H1 (cell line): ENCODE measurements around the gene RND2. TPM values are rescaled to one million over a fixed set of nuclear protein-coding genes. Genes with fewer than 3 reads are reported as not detected.

Source experiments
- CTCF ChIA-PET: fragments of 300-600 bp; sonication (Branson Sonifier 250); formaldehyde crosslinking; loops from one replicate; lab custom pipeline; 2021; ENCODE audit not compliant: partially characterized antibody; lab: Charles Lee
- POLR2A ChIA-PET: fragments of 300-600 bp; sonication (Branson Sonifier 250); formaldehyde crosslinking; loops from one replicate; lab custom pipeline; 2021; ENCODE audit warnings: inconsistent platforms; ENCODE audit not compliant: partially characterized antibody; lab: Charles Lee
- DNase-seq, 2 experiments: peaks; one replicate each; pipeline versions ENCODE4 v3.0.0 to v3.0.0-alpha.2; 2010 to 2022; ENCODE audit warnings: low spot score in 2 of 2, low read depth in 1 of 2, mixed read lengths in 1 of 2
- FAIRE-seq: peaks from 2 replicates; lab custom pipeline; 2011; peaks lifted over from hg19 to GRCh38; lab: Jason Lieb, UNC
- H2AFZ ChIP-seq: 2 replicates; pipeline ENCODE4 v1.8.1; 2012; ENCODE audit warnings: low read length, inconsistent platforms
- H2AK5ac ChIP-seq: 2 replicates; pipeline ENCODE4 v1.6.1; 2013; ENCODE audit warnings: low read depth, low read length
- H2BK120ac ChIP-seq: replicated peaks from 2 replicates; pipeline ENCODE3; 2013; ENCODE audit warnings: low read depth, low read length, inconsistent platforms
- H2BK12ac ChIP-seq: 2 replicates; pipeline ENCODE4 v1.6.1; 2013; ENCODE audit warnings: low read depth, low read length
- H2BK15ac ChIP-seq: 2 replicates; pipeline ENCODE4 v1.6.1; 2013; ENCODE audit warnings: low read length
- H2BK20ac ChIP-seq: 2 replicates; pipeline ENCODE4 v1.6.1; 2013; ENCODE audit warnings: low read length
- H2BK5ac ChIP-seq: 2 replicates; pipeline ENCODE4 v1.6.1; 2013; ENCODE audit warnings: low read depth, low read length
- H3K14ac ChIP-seq: 2 replicates; pipeline ENCODE4 v1.6.1; 2013; ENCODE audit warnings: inconsistent platforms; ENCODE audit not compliant: insufficient read length
- H3K18ac ChIP-seq: 2 replicates; pipeline ENCODE4 v1.6.1; 2013; ENCODE audit warnings: low read length; ENCODE audit errors: extremely low read depth
- H3K23ac ChIP-seq: 2 replicates; pipeline ENCODE4 v1.6.1; 2013; ENCODE audit warnings: inconsistent platforms; ENCODE audit not compliant: insufficient read length
- H3K23me2 ChIP-seq: 2 replicates; pipeline ENCODE4 v1.6.1; 2013; ENCODE audit warnings: low read depth, low read length
- H3K27ac ChIP-seq: 2 replicates; pipeline ENCODE4 v1.6.1; 2011; ENCODE audit warnings: low read depth, low read length, inconsistent platforms
- H3K27me3 ChIP-seq, 4 experiments: replicated peaks in 1 of 4; 1 replicate in 1 of 4; 2 replicates in 3 of 4; pipeline versions ENCODE4 v1.6.1 to v1.8.1; 2011 to 2013; ENCODE audit warnings: low read length in 3 of 4, mild to moderate bottlenecking in 3 of 4, inconsistent platforms in 2 of 4, mixed read lengths in 2 of 4, moderate library complexity in 1 of 4; ENCODE audit not compliant: control insufficient read depth in 3 of 4, insufficient read depth in 3 of 4; ENCODE audit errors: extremely low read depth in 1 of 4
- H3K36me3 ChIP-seq, 4 experiments: 2 replicates each; pipeline versions ENCODE4 v1.6.1 to v1.8.1; 2011 to 2013; ENCODE audit warnings: mild to moderate bottlenecking in 4 of 4, low read length in 3 of 4, moderate library complexity in 2 of 4, control low read depth in 1 of 4, inconsistent platforms in 1 of 4; ENCODE audit not compliant: insufficient read depth in 4 of 4, control insufficient read depth in 2 of 4
- H3K4ac ChIP-seq: replicated peaks from 2 replicates; pipeline ENCODE3; 2013; ENCODE audit warnings: low read length, low read depth, mixed read lengths, inconsistent platforms; ENCODE audit not compliant: insufficient read length
- H3K4me1 ChIP-seq, 4 experiments: replicated peaks in 1 of 4; 1 replicate in 1 of 4; 2 replicates in 3 of 4; pipeline versions ENCODE4 v1.6.1 to v1.8.1; 2011 to 2013; ENCODE audit warnings: low read length in 3 of 4, inconsistent platforms in 2 of 4, mixed read lengths in 1 of 4; ENCODE audit not compliant: insufficient read depth in 4 of 4, control insufficient read depth in 3 of 4
- H3K4me2 ChIP-seq, 2 experiments: 2 replicates each; pipeline versions ENCODE4 v1.6.1 to v1.8.1; 2011 to 2013; ENCODE audit warnings: low read depth in 2 of 2, low read length in 2 of 2, control low read depth in 1 of 2, inconsistent platforms in 1 of 2, mild to moderate bottlenecking in 1 of 2; ENCODE audit not compliant: insufficient read depth in 1 of 2
- H3K4me3 ChIP-seq, 4 experiments: fragments of 200-600, 300-600 bp in 1 of 4; sonication (generic), shearing (Covaris generic), sonication (Bioruptor Twin) in 1 of 4; 2 replicates each; pipeline versions ENCODE4 v1.5.1 to v1.8.1; 2011 to 2016; ENCODE audit warnings: low read length in 4 of 4, low read depth in 3 of 4, control low read depth in 2 of 4, inconsistent platforms in 2 of 4, mild to moderate bottlenecking in 2 of 4, mixed read lengths in 1 of 4, moderate library complexity in 1 of 4; ENCODE audit not compliant: insufficient read depth in 2 of 4; ENCODE audit errors: extremely low read depth in 1 of 4
- H3K56ac ChIP-seq: replicated peaks from 2 replicates; pipeline ENCODE3; 2013; ENCODE audit warnings: low read depth, mild to moderate bottlenecking, mixed read lengths, low read length, inconsistent platforms; ENCODE audit not compliant: insufficient read length
- H3K79me1 ChIP-seq: 2 replicates; pipeline ENCODE4 v1.6.1; 2013; ENCODE audit warnings: low read depth, low read length, control low read depth
- H3K79me2 ChIP-seq, 2 experiments: 2 replicates each; pipeline versions ENCODE4 v1.6.1 to v1.8.1; 2012 to 2013; ENCODE audit warnings: low read length in 2 of 2, mild to moderate bottlenecking in 2 of 2, inconsistent platforms in 1 of 2; ENCODE audit not compliant: insufficient read depth in 2 of 2, control insufficient read depth in 1 of 2
- H3K9ac ChIP-seq, 4 experiments: replicated peaks in 1 of 4; 1 replicate in 1 of 4; 2 replicates in 3 of 4; pipeline versions ENCODE4 v1.6.1 to v1.8.1; 2011 to 2013; ENCODE audit warnings: low read depth in 3 of 4, low read length in 3 of 4, control low read depth in 2 of 4, mild to moderate bottlenecking in 2 of 4, moderate library complexity in 2 of 4, inconsistent platforms in 1 of 4; ENCODE audit errors: extremely low read depth in 1 of 4
- H3K9me3 ChIP-seq, 2 experiments: 2 replicates each; pipeline versions ENCODE4 v1.6.1 to v1.8.1; 2012 to 2013; ENCODE audit warnings: mild to moderate bottlenecking in 2 of 2, moderate library complexity in 2 of 2, control low read depth in 1 of 2, inconsistent platforms in 1 of 2, low read depth in 1 of 2, low read length in 1 of 2, mixed read lengths in 1 of 2; ENCODE audit not compliant: insufficient read depth in 2 of 2
- H4K20me1 ChIP-seq, 2 experiments: replicated peaks in 1 of 2; 2 replicates each; pipeline versions ENCODE3 to v1.8.1; 2011 to 2013; ENCODE audit warnings: inconsistent platforms in 2 of 2, low read length in 2 of 2, mild to moderate bottlenecking in 1 of 2; ENCODE audit not compliant: insufficient read depth in 2 of 2, control insufficient read depth in 1 of 2
- H4K5ac ChIP-seq: 2 replicates; pipeline ENCODE4 v1.6.1; 2013; ENCODE audit warnings: low read length, low read depth, mixed read lengths, inconsistent platforms; ENCODE audit not compliant: insufficient read length
- H4K8ac ChIP-seq: 2 replicates; pipeline ENCODE4 v1.8.0; 2013; ENCODE audit warnings: mild to moderate bottlenecking, moderate library complexity, low read length, inconsistent platforms; ENCODE audit not compliant: insufficient read depth; ENCODE audit errors: extremely low read depth
- H4K91ac ChIP-seq: replicated peaks from 2 replicates; pipeline ENCODE3; 2013; ENCODE audit warnings: low read length, mixed read lengths, inconsistent platforms; ENCODE audit not compliant: insufficient read length
- HDAC2 ChIP-seq, 2 experiments: fragments of 300-600 bp in 1 of 2; sonication (generic) in 1 of 2; IDR thresholded peaks; 2 replicates each; pipeline ENCODE4 v1.6.1; 2011 to 2012; ENCODE audit warnings: low read depth in 2 of 2, low read length in 2 of 2, mild to moderate bottlenecking in 2 of 2, moderate library complexity in 2 of 2, borderline replicate concordance in 1 of 2, inconsistent platforms in 1 of 2
- SIRT6 ChIP-seq: IDR thresholded peaks from one replicate; pipeline ENCODE4 v1.7.1; 2012; ENCODE audit warnings: low read length, inconsistent platforms
- TAF1 ChIP-seq: IDR thresholded peaks from 2 replicates; pipeline ENCODE4 v1.6.1; 2011; ENCODE audit warnings: mild to moderate bottlenecking, low read depth, low read length
- USF2 ChIP-seq: IDR thresholded peaks from 2 replicates; pipeline ENCODE4 v1.6.1; 2011; ENCODE audit warnings: low read length, improper control_type of control experiment
- WGBS, 2 experiments: shearing (Covaris generic) in 1 of 2; methylation state at CpG; one replicate each; pipeline versions ENCODE4 v1.1.6 to v1.1.7; 2013 to 2015; ENCODE audit warnings: low lambda C conversion rate in 2 of 2, mixed read lengths in 2 of 2, inconsistent platforms in 1 of 2, low coverage in 1 of 2, missing lambda C conversion rate in 1 of 2; ENCODE audit not compliant: insufficient replicate concordance in 2 of 2, insufficient coverage in 1 of 2, insufficient read length in 1 of 2; ENCODE audit errors: extremely low coverage in 1 of 2, missing lambda C conversion rate in 1 of 2; 5-methylcytosine and 5-hydroxymethylcytosine counted together
- polyA plus RNA-seq, 7 experiments: library from polyadenylated mRNA; depleted of rRNA in 3 of 7; stranded (reverse) in 5 of 7; unstranded in 2 of 7; fragments of >200 nt in 5 of 7; fragments of 200-250 nt in 2 of 7; gene quantifications; 1 replicate in 5 of 7; 2 replicates in 1 of 7; 4 replicates in 1 of 7; pipeline versions ENCODE4 v1.2.1 to v1.2.3, GENCODE V29; 2011 to 2013; ENCODE audit warnings: missing spikeins in 2 of 7, mixed read lengths in 2 of 7
- total RNA-seq: library from RNA; stranded (reverse); fragmentation: NEBNext Ultra II Directional; extraction: Animal tissue kit (Norgen Biotek cat#: 25700); gene quantifications from 2 replicates; pipeline ENCODE4 v1.2.1, GENCODE V29; 2021

Gene RND2
- total and polyA plus RNA-seq, 2 of the 8 experiments (the other 6 are each of a cell fraction or from before 2014, with no cell fraction given), result 51.3 to 61.4 TPM

- Histone ChIP-seq H4K20me1 (no peaks in the 10 kb centered on the region), H2BK120ac (no peak overlapping the region), H3K4me2 (no peak overlapping the region), H3K4ac (no peak overlapping the region), H4K5ac (no peak overlapping the region), H3K23me2 (no peaks in the 10 kb centered on the region), H3K4me1 (no peaks in the 10 kb centered on the region), H2AFZ (no peak overlapping the region), H4K8ac (no peak overlapping the region), H2BK5ac (no peak overlapping the region), H3K23ac (no peak overlapping the region), H3K56ac (no peak overlapping the region), H3K79me1 (no peaks in the 10 kb centered on the region), H3K9ac (no peak overlapping the region), H2BK20ac (no peak overlapping the region), H4K91ac (no peak overlapping the region), H3K36me3 (peaks cover 2 to 21% (median 12%) of the 10 kb centered on the region in 4 experiments; a peak in 6 of 8 replicates), H2AK5ac (no peak overlapping the region), H3K14ac (no peak overlapping the region), H3K4me3 (no peak overlapping the region), H2BK15ac (no peak overlapping the region), H2BK12ac (no peak overlapping the region), H3K27me3 (no peaks in the 10 kb centered on the region), H3K79me2 (no peaks in the 10 kb centered on the region), H3K9me3 (no peaks in the 10 kb centered on the region), H3K27ac (no peak overlapping the region), H3K18ac (no peak overlapping the region)
- ChIA-PET CTCF (interaction anchor here (1.8 kb wide), 1 partner anchor 10 kb away, joined by 5 read pairs; no protein-coding TSS in a partner anchor), POLR2A (no interaction called here)
- TF ChIP-seq SIRT6, result no peak
- no peak for TF ChIP-seq TAF1
- TF ChIP-seq USF2, result no peak
- no peak for TF ChIP-seq HDAC2 (IDR thresholded peaks at IDR 0.05; ENCODE audit: borderline replicate concordance in 1 of 2, low read depth in 2 of 2, low read length in 2 of 2)
- DNase-seq (no peak), FAIRE-seq (no peak)
- 100% methylated on average over 1 of the region's 1 CpG; no CpG with 5 or more reads in 1 of the 2 experiments for WGBS, 2 experiments
Measured at GRCh38 chr17:43051969-43052368, 26.9 kb downstream of the RND2 start.
